ENCODE data around the gene PAPPA. TPM values are rescaled to one million over a fixed set of nuclear protein-coding genes. Genes with fewer than 3 reads are reported as not detected.

PAPPA gene
- total RNA-seq, 1 donor from 2014 or later, result 0.15 TPM

DNA sequence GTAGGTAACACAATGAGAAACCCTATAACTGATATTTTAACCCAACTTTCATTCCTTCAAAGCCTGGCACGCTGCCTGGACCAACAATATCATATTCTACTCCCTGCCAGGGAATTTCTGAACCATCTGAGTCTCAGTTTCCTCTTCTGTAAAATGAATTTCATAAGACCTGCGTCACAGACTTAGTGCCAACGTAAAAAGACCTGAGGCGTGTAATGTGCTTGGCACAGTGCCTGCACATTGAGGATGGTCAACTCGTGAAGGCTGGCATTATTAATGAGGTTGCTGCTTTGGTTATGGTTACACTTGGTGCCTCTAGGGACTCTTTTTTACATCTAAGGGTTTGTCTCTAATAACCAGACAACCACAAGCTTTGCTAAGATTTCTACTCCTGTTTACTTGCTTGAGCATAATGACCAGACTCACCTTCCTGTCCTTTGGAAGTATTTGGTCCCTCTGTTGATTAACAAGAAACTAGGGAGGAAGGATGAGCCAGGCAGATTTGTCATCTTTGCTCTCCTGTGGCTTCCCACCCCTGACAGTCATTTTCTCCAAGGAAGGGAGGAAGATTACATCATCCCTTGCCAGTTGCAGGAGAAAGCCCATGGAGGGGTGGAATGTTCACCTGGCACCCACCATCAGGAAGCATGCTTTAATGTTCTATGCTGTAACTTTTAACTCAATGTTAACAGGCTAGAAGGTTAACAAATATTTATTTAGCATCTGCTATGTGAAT is 79.0 kb downstream of the PAPPA start:
- Mint-ChIP-seq H3K4me3 (no peak overlapping the region), H3K27me3 (ENCODE audit: insufficient read depth, low read depth) (peaks cover 4% of the 10 kb centered on the region), H3K9me3 (no peaks in the 10 kb centered on the region), H3K36me3 (peaks cover 10% of the 10 kb centered on the region), H3K4me1 (no peaks in the 10 kb centered on the region), H3K27ac (no peak overlapping the region)
- H3K4me3 ChIP-seq, result no peak overlapping the region
- H2AFZ ChIP-seq (replicated peaks), result no peak overlapping the region
- H3K36me3 ChIP-seq, result no peaks in the 10 kb centered on the region
- no peak overlapping the region for H3K9ac ChIP-seq
- no peak for TF ChIP-seq EZH2 (IDR thresholded peaks at IDR 0.05)
- TF ChIP-seq CTCF (IDR thresholded peaks at IDR 0.05), result no peak
- TF ChIP-seq EZH2phosphoT487 (IDR thresholded peaks at IDR 0.05), result no peak
- no peak overlapping the region for H3K4me2 ChIP-seq
- no peaks in the 10 kb centered on the region for H3K9me3 ChIP-seq (ENCODE audit: low read depth)
- no peaks in the 10 kb centered on the region for H3K27me3 ChIP-seq
- DNase-seq (ENCODE audit: low spot score), result no peak
- H3K79me2 ChIP-seq (ENCODE audit: low read depth), result no peaks in the 10 kb centered on the region
- H4K20me1 ChIP-seq (ENCODE audit: low read depth), result no peaks in the 10 kb centered on the region
- no peak overlapping the region for H3K27ac ChIP-seq
- H3K4me1 ChIP-seq, result no peaks in the 10 kb centered on the region
- no peaks in the 10 kb centered on the region for H3F3A ChIP-seq (ENCODE audit: low read depth)

DNA sequence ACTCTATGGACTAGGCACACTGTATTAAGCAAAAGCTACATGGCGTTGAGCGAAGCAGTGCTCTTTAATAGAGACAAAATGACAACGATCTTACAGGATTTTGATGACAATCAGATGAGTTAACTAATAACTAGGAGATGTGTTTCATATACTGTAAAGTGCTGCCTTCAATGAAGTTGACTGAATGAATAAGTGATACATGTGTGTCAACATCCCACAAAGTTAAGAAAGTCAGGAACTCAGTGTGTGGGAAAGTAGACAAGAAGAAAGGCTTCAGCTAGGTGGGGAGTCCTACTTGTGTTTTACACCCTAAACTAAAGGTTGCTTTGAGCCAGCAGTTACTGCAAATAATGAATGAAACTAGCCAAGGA is 79.6 kb downstream of the PAPPA start:
- H3K9ac ChIP-seq, result no peak overlapping the region
- H4K20me1 ChIP-seq (ENCODE audit: low read depth), result no peaks in the 10 kb centered on the region
- H3K36me3 Mint-ChIP-seq, result peaks cover 10% of the 10 kb centered on the region
- H3K4me1 Mint-ChIP-seq, result no peaks in the 10 kb centered on the region
- no peaks in the 10 kb centered on the region for H3K9me3 Mint-ChIP-seq
- no peak overlapping the region for H3K27ac Mint-ChIP-seq
- H3K4me3 Mint-ChIP-seq, result no peak overlapping the region
- no peak overlapping the region for H3K27ac ChIP-seq
- no peak overlapping the region for H3K4me3 ChIP-seq
- no peak overlapping the region for H2AFZ ChIP-seq (replicated peaks)
- H3K4me2 ChIP-seq, result no peak overlapping the region
- no peaks in the 10 kb centered on the region for H3K9me3 ChIP-seq (ENCODE audit: low read depth)
- H3K27me3 ChIP-seq, result no peaks in the 10 kb centered on the region
- no peaks in the 10 kb centered on the region for H3F3A ChIP-seq (ENCODE audit: low read depth)
- peaks cover 4% of the 10 kb centered on the region for H3K27me3 Mint-ChIP-seq (ENCODE audit: insufficient read depth, low read depth)
- DNase-seq (ENCODE audit: low spot score), result no peak
- H3K36me3 ChIP-seq, result no peaks in the 10 kb centered on the region
- no peaks in the 10 kb centered on the region for H3K4me1 ChIP-seq
- no peaks in the 10 kb centered on the region for H3K79me2 ChIP-seq (ENCODE audit: low read depth)
- TF ChIP-seq EZH2phosphoT487 (IDR thresholded peaks at IDR 0.05) (no peak), CTCF (IDR thresholded peaks at IDR 0.05) (no peak), EZH2 (IDR thresholded peaks at IDR 0.05) (no peak)

GRCh38 chr9:116234081-116234480 is 80.5 kb downstream of the PAPPA start:
- Mint-ChIP-seq H3K4me3 (no peak overlapping the region), H3K27ac (no peak overlapping the region), H3K9me3 (no peaks in the 10 kb centered on the region), H3K36me3 (peaks cover 10% of the 10 kb centered on the region), H3K4me1 (no peaks in the 10 kb centered on the region), H3K27me3 (ENCODE audit: insufficient read depth, low read depth) (peaks cover 3% of the 10 kb centered on the region)
- no peak for TF ChIP-seq CTCF (IDR thresholded peaks at IDR 0.05)
- no peak for TF ChIP-seq EZH2phosphoT487 (IDR thresholded peaks at IDR 0.05)
- TF ChIP-seq EZH2 (IDR thresholded peaks at IDR 0.05), result no peak
- Histone ChIP-seq H4K20me1 (ENCODE audit: low read depth) (no peaks in the 10 kb centered on the region), H3K9me3 (ENCODE audit: low read depth) (no peaks in the 10 kb centered on the region), H3K27me3 (no peaks in the 10 kb centered on the region), H3K4me1 (no peaks in the 10 kb centered on the region), H3K27ac (no peak overlapping the region), H2AFZ (replicated peaks) (no peak overlapping the region), H3K9ac (no peak overlapping the region), H3K4me2 (no peak overlapping the region), H3F3A (ENCODE audit: low read depth) (no peaks in the 10 kb centered on the region), H3K4me3 (no peak overlapping the region), H3K79me2 (ENCODE audit: low read depth) (no peaks in the 10 kb centered on the region), H3K36me3 (no peaks in the 10 kb centered on the region)
- DNase-seq (ENCODE audit: low spot score), result no peak

All from neural progenitor cell (in vitro differentiated cells).